OCI-M2 (cell line): ENCODE measurements around the gene EML2.
"Not testable (repeated sequence)": the region's sequence is repeated elsewhere in the genome, so short reads cannot be mapped to it uniquely, and the experiment has no call there.

Experiments used
- DNase-seq: peaks from one replicate; lab custom pipeline; 2025; ENCODE audit not compliant: unreplicated experiment; lab: John Stamatoyannopoulos, UW

Gene EML2, protein sequence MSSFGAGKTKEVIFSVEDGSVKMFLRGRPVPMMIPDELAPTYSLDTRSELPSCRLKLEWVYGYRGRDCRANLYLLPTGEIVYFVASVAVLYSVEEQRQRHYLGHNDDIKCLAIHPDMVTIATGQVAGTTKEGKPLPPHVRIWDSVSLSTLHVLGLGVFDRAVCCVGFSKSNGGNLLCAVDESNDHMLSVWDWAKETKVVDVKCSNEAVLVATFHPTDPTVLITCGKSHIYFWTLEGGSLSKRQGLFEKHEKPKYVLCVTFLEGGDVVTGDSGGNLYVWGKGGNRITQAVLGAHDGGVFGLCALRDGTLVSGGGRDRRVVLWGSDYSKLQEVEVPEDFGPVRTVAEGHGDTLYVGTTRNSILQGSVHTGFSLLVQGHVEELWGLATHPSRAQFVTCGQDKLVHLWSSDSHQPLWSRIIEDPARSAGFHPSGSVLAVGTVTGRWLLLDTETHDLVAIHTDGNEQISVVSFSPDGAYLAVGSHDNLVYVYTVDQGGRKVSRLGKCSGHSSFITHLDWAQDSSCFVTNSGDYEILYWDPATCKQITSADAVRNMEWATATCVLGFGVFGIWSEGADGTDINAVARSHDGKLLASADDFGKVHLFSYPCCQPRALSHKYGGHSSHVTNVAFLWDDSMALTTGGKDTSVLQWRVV

DNA sequence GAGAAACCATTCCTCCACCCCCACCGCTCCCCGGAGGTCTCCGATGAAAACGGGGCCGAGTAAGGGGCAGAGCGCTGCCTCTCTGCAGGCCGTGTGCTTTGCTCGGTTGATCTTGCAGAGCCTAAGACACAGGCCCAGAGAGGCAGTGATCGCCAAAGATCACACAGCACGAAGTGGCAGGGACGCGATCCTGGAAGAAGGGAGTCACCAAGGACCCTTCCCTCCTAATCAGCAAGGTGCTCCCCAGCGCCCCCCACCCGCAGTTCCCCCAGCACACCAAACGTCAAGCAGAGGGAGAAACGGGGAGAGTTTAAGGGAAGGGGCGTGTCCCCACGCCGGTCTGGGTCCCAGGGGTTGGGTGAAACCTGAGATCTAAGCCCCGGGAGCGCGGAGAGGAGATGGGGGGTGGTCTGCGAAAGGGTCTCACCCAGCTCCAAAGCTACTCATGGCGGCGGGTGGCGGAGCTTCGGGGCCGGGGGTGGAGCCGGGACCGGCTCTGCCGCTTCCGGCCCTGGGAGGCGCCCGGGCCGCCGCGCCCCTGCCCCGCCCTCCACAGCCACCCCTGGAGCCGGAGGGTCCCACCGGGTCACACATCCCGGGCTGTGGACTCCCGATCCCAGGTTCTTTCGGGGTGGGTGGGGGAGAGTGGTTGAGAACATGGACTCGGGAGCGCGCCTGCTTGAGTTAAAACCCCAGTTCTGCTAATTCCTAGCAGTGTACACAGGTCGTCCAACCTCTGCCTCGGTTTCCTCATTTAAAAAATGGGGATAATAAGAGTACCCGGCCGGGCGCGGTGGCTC lies at the start of gene EML2:
EML2 (minus strand) TSS at position 468 of the 800 bp plus-strand sequence; CDS start at position 447, 21 bp downstream.
- DNase-seq, result peak; percentile 38

GRCh38 chr19:45687599-45687998 lies 48.4 kb upstream of the EML2 start:
- DNase-seq, result no peak

DNA sequence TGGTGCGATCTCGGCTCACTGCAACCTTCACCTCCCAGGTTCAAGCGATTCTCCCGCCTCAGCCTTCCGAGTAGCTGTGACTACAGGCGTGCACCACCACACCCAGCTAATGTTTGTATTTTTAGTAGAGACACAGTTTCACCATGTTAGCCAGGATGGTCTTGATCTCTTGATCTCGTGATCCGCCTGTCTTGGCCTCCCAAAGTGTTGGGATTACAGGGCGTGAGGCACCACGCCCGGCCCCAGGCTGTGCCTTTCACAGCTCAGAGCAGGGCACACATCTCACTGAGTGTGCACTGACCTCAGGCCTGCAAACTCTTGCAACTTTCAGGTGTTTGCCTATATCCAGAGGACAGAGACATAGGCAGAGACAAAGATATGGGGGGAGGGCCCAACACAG lies 45.8 kb upstream of the EML2 start:
- DNase-seq, result not testable (repeated sequence)

- DNase-seq, result no peak
Observed at GRCh38 chr19:45682908-45683307, 43.7 kb upstream of the EML2 start.

DNA sequence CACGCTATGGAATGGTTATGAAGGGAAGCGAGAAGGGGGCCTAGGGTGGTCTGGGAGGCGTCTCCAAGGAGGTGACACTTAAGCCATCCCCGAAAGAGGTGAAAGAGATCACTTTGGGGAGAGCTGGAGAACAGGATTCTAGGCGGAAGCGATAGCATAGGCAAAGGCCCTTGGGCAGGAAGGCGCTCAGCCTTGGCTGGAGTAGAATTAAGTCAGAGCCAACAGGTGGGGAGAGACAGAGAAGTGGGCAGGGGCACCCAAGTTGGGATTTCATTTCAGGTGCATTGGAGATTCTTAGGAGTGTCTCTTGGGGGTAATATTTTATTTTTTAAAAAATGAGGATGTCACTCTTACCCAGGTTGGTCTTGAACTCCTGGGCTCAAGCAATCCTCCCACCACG lies 42.9 kb upstream of the EML2 start:
- DNase-seq, result no peak

GRCh38 chr19:45681391-45682015 lies 42.3 kb upstream of the EML2 start:
- peak; percentile 17 for DNase-seq

- DNase-seq, result no peak
Observed at GRCh38 chr19:45677351-45678230, 38.4 kb upstream of the EML2 start.

- DNase-seq, result no peak
Observed at GRCh38 chr19:45676851-45677263, 37.7 kb upstream of the EML2 start.

DNA sequence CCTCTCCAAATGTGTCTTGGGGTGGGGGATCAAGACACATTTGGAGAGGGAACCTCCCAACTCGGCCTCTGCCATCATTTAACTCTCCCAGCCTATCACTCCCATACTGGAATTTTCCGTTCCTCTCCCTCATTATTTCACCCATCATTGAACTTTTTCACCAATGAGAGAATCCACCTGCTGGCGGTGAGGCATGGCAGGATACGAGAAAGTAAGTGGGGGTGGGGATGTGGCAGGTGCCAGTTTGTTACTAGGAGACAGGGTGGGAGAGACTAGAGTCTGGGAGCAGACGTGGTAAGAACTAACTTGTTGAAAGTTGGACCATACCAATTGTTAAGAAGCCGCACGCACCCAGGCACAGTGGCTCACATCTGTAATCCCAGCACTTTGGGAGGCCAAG lies 35.7 kb upstream of the EML2 start:
- DNase-seq, result no peak

- no peak for DNase-seq
Observed at GRCh38 chr19:45670670-45671453, 31.7 kb upstream of the EML2 start.

DNA sequence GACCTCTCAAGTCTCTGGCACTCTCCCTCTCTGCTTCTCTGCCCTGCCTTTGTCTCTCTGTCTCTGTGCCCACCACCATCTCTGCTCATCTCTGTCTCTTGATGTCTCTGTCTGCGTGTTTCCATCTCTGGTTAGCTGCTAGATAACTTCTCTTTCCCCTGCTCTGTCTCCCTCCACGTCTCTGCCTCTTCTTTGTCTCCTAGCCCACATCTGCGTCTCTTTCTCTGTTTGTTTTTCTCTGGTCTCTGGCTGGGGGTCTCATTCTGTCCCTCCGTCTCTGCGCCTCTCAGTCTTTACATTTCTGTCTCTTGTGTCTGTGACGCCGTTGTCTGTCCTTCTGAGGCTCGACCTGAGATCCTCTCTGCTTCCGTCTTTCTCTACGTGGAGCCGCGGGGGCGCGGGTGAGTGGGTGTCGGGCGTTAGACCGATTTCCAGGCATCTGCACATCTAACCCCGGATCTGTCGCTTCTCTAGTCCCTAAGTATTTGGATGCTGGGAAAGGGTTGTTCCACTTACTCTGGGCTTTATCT lies 29.2 kb upstream of the EML2 start:
- no peak for DNase-seq

DNA sequence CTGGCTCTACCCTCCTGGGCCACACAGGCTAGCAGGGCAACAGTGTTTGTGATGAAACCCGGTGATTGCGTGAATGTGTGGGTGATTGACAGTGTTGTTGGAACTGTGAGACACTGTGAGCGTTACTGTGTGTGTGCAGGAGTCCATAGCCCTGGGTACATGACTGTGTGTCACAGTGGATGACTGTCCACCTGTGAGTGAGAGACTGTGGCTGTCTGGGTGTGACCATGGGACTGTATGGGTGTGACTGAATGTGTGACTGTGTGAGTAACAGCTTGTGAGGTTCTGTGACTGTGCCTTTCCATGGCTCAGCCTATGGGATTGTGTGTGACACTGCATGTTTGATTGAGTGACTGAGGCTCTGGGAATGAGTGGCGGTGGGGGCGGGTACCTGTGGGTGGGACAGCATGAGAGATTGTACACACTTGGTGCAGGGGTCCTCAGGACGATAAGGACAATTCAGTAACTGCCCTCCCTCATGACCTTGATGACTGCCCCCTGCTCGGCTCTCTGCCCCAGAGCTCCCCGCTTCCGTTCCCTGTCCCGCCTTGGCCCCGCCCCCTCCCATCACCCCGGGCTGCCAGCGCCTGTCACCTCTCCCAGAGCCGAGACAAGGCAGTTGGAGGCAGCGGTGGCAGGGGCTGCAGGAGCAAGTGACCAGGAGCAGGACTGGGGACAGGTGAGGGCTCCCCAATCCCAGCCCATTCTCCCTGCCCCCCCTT lies 28.6 kb upstream of the EML2 start, which contains the start of gene GIPR:
GIPR (plus strand) TSS at position 602 of the 722 bp plus-strand sequence. CDS start 1,300 bp downstream, outside the sequence.
- peak; percentile 72 for DNase-seq

- no peak for DNase-seq
Observed at GRCh38 chr19:45664575-45664974, 25.4 kb upstream of the EML2 start.

DNA sequence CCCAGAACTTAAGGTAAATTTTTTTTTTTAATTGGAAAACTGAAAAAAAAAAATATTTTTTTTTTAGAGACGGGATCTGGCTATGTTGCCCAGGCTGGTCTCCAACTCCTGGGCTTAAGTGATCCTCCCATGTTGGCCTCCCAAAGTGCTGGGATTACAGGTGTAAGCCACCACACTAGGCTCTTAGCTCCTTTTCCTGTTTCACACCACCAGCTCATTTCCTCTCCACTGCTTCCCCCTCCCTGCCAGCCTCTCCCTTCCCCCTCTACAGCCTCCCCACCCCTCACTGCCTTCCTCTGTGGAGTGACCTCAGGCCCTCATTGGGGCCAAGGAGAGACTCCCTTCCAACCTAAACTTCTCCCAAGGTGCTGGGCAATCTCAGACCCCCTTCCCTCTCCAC lies 24.6 kb upstream of the EML2 start:
- DNase-seq, result no peak

GRCh38 chr19:45660636-45661035 lies 21.4 kb upstream of the EML2 start:
- DNase-seq, result no peak

GRCh38 chr19:45659096-45659729 lies 20.0 kb upstream of the EML2 start:
- no peak for DNase-seq

GRCh38 chr19:45657520-45658167 lies 18.4 kb upstream of the EML2 start:
- no peak for DNase-seq
